Testis (tissue), 2 donors: ENCODE data around the gene SRPK1.

Experiments used
- POLR2A ChIP-seq: fragments of 450-650 bp; IDR thresholded peaks from one replicate; pipeline ENCODE4 v1.6.1; 2017; ENCODE audit warnings: antibody characterized with exemption, mild to moderate bottlenecking, moderate library complexity
- TF ChIP-seq, protein P1 (sequence below), 3 experiments: fragments of 450-650 bp in 2 of 3; fragments of 200-600 bp in 1 of 3; sonication (generic) in 1 of 3; IDR thresholded peaks; one replicate each; pipeline ENCODE4 v1.5.1; 2016 to 2019; ENCODE audit warnings: antibody characterized with exemption in 3 of 3, mild to moderate bottlenecking in 2 of 3, moderate library complexity in 1 of 3

DNA sequence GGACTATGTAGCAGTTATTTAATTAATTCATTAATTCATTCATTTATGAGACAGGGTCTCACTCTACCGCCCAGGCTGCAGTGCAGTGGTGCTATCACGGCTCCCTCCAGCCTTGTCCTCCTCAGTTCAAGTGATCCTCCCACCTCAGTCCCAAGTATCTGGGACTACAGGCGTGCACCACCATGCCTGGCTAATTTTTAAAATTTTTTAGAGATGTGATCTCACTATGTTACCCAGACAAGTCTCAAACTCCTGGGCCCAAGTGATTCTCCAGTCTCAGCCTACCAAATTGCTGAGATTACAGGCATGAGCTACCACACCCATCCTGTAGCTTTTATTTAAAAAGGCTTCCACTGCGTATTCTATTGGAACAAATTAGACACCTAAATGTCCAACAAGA, 23.4 kb downstream of the SRPK1 start:
- TF ChIP-seq, protein P1, sequence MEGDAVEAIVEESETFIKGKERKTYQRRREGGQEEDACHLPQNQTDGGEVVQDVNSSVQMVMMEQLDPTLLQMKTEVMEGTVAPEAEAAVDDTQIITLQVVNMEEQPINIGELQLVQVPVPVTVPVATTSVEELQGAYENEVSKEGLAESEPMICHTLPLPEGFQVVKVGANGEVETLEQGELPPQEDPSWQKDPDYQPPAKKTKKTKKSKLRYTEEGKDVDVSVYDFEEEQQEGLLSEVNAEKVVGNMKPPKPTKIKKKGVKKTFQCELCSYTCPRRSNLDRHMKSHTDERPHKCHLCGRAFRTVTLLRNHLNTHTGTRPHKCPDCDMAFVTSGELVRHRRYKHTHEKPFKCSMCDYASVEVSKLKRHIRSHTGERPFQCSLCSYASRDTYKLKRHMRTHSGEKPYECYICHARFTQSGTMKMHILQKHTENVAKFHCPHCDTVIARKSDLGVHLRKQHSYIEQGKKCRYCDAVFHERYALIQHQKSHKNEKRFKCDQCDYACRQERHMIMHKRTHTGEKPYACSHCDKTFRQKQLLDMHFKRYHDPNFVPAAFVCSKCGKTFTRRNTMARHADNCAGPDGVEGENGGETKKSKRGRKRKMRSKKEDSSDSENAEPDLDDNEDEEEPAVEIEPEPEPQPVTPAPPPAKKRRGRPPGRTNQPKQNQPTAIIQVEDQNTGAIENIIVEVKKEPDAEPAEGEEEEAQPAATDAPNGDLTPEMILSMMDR (IDR thresholded peaks at IDR 0.05): no peak
- TF ChIP-seq POLR2A: no peak
